ENCODE data around the gene PTPRM.

GRCh38 chr18:8337211-8337610 lies 770.1 kb downstream of the PTPRM start:
- TF ChIP-seq CTCF (IDR thresholded peaks at IDR 0.05; ENCODE audit: low read depth, low read length), result no peak
- no peak for TF ChIP-seq MYC (IDR thresholded peaks at IDR 0.05; ENCODE audit: low read depth, low read length)
- TF ChIP-seq POLR2A (IDR thresholded peaks at IDR 0.05; ENCODE audit: extremely low read depth, insufficient read length), result no peak
